Iris pigment epithelial cell (primary cell): Measurements from ENCODE around the gene CTSL.
A peak's percentile ranks its signal among the peaks of the same experiment; 100 is the strongest.
"Not testable (repeated sequence)": the region's sequence is repeated elsewhere in the genome, so short reads cannot be mapped to it uniquely, and the experiment has no call there.

ENCODE experiments used
- DNase-seq: peaks from one replicate; pipeline ENCODE4 v3.0.0-alpha.2; 2011; ENCODE audit warnings: low read depth

The CTSL gene

DNA sequence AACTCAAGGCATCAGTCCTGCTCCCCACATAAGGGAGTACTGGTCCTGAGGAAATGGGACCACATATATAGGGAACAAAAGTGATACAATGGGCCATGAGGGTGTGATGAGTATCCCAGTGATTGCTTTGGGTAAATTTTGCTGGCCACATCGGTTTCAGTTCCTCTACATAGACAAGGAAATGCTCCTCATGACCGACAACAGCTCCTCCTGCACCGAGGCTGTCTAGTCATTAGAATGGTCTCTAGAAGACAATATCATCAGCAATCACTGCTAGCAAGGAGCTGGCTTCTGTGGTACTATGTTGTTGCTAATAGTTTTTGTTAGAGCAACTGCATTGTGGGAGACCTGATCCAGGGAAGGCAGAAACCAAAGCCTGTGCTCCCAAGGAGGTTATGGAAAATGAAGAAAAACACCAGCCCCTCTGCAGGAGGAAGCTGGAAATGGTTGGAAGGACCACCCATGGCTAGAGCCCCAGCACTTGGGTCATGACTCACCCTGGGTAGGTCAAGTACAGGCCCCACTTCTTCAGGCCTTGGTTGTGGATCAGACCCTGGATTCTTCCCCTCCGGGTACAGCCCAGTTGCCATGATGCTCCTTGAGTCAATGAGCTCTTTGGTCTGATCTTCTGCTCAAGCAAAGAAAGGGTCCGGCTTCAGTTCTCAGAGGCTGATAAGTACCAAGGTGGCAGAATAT lies 3.4 kb upstream of the CTSL start:
- no peak for DNase-seq

DNA sequence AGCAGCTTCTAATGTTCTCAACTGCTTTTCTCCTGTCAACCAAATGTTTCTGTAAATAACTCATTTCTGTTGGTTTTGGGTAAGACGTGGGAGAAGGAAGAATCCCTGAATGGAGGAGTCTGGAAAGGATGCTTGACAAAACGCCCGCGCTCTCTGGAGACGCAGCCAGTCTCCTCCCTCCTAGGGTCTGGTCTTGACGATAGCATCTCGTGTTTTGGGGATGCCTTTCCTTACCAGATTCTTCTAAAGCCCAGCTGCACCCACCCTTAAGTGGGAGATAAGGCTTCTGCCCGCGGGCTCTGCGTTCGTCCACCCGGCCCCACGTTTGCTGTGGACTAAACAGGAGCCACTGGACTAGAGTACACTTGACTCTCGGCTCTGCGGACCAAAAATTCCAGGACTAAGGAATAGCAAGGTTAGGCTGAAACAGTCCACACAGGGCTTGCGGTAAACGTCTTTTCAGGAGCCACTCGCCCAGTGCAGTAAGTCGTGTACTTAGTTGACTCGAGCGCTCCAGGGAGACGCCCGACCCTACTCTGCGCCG lies 491 bp upstream of the CTSL start:
- peak; percentile 41 for DNase-seq

GRCh38 chr9:87729246-87729645 lies 3.3 kb downstream of the CTSL start:
- no peak for DNase-seq

DNA sequence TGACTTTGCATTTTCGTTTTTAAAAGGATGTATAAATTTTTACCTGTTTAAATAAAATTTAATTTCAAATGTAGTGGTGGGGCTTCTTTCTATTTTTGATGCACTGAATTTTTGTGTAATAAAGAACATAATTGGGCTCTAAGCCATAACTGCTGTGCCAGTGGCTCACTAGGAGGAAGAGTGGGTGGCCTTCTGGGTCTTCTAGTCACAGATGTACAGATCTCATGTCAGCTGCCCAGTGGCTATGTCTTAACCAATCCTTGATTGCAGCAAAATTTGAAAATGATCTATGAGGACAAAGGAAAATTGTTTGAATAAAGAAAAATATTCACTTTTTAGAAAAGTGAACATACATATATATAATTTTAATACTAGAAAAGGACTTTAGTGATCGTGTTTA lies 5.4 kb downstream of the CTSL start:
- no peak for DNase-seq

DNA sequence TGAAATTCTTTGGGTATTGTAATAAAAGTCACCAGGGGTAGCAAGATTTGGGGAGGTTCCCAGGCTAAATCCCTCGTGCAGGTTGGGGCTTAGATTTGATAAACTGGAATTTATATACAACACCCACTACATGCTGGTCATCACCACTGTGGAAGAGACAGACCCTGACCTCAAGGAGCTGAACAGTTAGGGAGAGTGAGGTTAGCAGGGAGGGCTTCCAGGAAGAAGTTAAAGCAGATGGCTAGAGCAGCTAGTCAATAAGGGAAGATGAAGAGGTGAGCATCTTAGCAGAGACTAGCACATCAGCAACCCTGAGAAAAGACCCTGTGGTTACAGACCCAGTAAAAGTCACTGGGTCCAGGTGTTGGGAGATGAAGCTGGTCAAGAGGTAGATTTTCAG lies 6.4 kb downstream of the CTSL start:
- no peak for DNase-seq

DNA sequence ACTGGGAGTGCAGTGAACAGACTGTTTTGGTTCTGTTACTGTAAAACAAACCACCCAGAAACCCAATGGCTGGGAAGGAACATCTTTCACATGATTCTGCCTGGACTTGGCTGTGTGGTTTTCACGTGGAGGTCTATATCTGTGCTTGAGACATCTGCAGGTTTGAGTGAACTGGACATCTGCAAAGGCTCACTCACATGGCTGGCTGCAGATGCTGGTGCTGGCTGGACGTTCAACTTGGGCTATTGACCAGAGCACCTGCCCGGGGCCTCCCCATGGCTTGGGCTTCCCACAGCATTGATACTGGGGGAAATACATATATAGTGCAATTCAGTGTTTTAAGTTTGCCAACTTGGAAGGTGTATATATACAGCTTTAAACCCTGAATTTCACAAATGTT lies 6.8 kb downstream of the CTSL start:
- DNase-seq: no peak

- no peak for DNase-seq
Measured at GRCh38 chr9:87733273-87734052, 7.5 kb downstream of the CTSL start.

GRCh38 chr9:87734106-87734505 lies 8.2 kb downstream of the CTSL start:
- no peak for DNase-seq

DNA sequence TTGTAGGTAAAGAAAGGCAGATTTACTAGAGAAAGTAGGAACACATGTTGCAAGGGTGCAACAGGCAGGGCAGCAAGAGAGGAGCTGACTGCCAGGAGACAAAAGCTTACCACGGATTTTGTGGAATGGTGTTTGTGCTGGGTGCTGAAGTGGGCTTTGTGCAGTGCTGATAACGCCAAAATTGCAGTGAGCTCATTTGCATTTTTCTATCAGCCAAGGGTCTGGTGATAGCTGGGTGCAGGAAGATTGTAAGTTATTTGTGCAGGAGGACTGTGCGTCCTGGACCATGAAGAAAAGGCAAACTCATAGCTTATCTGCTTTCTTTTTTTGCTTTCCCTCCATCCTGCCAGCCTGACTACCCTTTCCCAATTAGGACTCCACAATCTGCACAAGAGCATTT lies 13.6 kb downstream of the CTSL start:
- DNase-seq: no peak

GRCh38 chr9:87740209-87740608 lies 14.3 kb downstream of the CTSL start:
- no peak for DNase-seq

GRCh38 chr9:87741326-87741725 lies 15.4 kb downstream of the CTSL start:
- DNase-seq: no peak

- DNase-seq: no peak
Measured at GRCh38 chr9:87741891-87742290, 16.0 kb downstream of the CTSL start.

DNA sequence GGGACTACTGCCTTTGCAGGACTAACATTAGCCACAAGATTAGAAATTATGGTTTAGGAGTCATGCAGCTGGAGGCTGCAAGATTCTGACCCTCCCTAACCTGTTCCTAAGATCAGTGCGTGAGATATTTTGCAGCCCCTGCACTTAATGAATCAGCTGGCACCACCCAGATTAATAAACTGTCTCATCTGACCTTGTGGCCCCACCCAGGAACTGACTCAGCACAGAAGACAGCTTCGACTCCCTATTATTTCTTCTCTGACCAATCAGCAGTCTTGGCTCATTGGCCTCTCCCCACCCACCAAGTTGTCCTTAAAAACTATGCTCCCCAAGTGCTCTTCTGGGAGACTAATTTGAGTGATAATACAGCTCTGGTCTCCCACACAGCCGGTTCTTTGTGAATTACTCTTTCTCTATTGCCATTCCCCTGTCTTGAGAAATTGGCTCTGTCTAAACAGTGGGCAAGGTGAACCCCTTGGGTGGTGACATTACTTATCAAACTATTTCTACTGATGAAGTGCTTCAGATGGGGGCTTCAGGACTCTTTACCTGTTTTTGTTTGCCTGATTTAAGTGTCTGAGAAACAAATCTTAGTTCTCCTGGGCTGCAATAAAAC lies 17.0 kb downstream of the CTSL start:
- no peak for DNase-seq

DNA sequence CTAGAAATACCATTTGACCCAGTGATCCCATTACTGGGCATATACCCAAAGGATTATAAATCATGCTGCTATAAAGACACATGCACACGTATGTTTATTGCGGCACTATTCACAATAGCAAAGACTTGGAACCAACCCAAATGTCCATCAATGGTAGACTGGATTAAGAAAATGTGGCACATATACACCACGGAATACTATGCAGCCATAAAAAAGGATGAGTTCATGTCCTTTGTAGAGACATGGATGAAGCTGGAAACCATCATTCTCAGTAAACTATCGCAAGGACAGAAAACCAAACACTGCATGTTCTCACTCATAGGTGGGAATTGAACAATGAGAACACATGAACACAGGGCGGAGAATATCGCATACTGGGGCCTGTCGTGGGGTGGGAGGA lies 18.3 kb downstream of the CTSL start:
- not testable (repeated sequence) for DNase-seq

- DNase-seq: no peak
Measured at GRCh38 chr9:87746186-87746585, 20.3 kb downstream of the CTSL start.

DNA sequence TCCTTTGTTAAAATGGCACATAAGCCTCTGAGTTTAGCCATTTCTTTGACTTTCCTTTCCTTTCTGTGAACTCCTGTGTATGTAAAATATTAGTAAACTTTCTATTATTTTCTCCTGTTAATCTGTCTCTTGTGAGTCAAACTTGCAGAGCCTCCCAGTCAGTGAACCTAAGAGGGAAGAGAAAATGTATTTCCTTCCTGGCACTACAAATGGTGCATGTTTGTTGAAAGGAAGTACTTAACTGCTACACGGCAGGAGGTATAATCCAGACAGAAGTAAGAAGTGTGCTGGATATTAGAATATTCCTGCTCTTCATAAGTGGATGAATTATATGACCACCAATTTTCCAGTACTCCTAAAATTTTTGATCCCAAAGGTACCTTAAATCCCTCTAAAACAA lies 23.0 kb downstream of the CTSL start:
- DNase-seq: no peak

- DNase-seq: no peak
Measured at GRCh38 chr9:87749335-87750035, 23.6 kb downstream of the CTSL start.

GRCh38 chr9:87750726-87751125 lies 24.8 kb downstream of the CTSL start:
- no peak for DNase-seq

DNA sequence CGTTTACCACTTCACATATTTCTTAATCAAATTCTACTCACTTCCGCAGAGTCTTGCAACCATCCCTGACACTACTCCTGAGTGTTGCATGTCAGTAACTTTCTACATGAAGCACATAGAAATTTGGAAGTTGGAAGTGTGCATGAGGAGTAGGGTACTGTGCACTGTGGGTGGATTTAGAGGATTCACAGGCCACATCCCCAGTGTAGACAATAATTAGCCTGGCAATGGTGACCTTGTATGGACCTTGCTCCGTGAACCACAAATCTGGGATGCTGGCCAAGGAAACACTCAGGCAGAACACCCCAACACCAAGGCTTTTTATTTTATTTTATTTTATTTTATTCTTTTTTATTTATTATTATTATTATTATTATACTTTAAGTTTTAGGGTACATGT lies 25.5 kb downstream of the CTSL start:
- DNase-seq: no peak

DNA sequence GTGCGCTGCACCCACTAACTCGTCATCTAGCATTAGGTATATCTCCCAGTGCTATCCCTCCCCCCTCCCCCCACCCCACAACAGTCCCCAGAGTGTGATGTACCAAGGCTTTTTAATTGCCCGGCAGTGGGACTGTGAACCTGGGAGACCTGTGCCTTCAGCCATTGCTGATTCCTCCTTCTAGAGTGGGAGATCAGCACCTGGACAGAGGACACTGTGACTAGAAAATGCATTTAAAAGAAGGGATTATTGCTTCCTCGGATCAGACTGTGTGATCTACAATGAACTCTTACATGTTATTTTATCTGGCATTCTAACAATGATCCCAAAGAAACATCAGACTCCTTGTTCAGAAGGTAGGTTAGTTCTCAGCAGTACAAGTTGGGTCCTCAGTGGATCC lies 25.9 kb downstream of the CTSL start:
- DNase-seq: no peak

DNA sequence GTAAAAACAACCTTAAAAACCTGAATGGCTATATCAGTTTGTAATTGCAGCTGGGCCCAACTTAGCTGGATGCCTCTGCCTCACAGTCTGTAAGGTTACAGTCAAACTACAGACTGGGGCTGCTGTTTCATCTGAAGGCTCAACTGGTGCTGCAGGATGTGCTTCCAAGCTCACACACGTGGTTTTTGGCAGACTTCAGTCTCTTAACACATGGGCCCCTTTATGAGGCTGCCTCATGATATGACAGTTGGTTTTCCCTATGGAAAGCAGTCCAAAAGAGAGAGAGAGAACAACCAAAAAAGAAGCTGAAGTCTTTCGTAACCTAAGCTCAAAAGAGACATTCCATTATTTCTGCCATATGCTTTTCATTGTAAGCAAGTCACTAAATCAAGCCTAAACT lies 27.4 kb downstream of the CTSL start:
- no peak for DNase-seq

GRCh38 chr9:87758330-87758729 lies 32.4 kb downstream of the CTSL start:
- not testable (repeated sequence) for DNase-seq
